Right renal pelvis (tissue), 4 donors: ENCODE measurements around the gene SPRYD3. TPM values are rescaled to one million over a fixed set of nuclear protein-coding genes. Genes with fewer than 3 reads are reported as not detected.
"Not testable (repeated sequence)": the region's sequence is repeated elsewhere in the genome, so short reads cannot be mapped to it uniquely, and the experiment has no call there.

ENCODE experiments used
- DNase-seq, 4 donors: peaks; one replicate each; pipeline ENCODE4 v3.0.0-alpha.2; 2013; ENCODE audit warnings: low read depth in 4 of 4, low spot score in 3 of 4, missing footprints in 1 of 4
- polyA plus RNA-seq, 4 donors: library from polyadenylated mRNA; unstranded; fragments of 120-200 nt; gene quantifications; one replicate each; pipeline ENCODE4 v1.2.1, GENCODE V29; 2013; ENCODE audit not compliant: insufficient read length in 4 of 4

The SPRYD3 gene
- polyA plus RNA-seq, 4 donors: 17.7 to 21.9 (median 20.8) TPM

- no peak for DNase-seq
Observed at GRCh38 chr12:53036802-53037201, 42.4 kb downstream of the SPRYD3 start.

- no peak for DNase-seq
Observed at GRCh38 chr12:53034459-53034858, 44.7 kb downstream of the SPRYD3 start.

DNA sequence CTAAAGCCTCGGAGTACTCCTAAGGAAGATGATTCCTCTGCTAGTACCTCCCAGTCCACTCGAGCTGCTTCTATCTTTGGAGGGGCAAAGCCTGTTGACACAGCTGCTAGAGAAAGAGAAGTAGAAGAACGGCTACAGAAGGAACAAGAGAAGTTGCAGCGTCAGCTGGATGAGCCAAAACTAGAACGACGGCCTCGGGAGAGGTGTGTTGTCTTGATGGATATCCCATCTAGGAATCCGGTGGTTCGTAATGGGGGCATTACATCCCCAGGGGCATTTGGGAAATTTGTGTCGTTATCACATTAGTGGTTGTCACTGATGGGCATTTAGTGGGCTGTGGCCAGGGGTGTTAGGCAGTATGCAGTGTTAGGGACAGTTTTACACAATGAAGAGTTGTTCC, 45.4 kb downstream of the SPRYD3 start:
- DNase-seq: not testable (repeated sequence)

DNA sequence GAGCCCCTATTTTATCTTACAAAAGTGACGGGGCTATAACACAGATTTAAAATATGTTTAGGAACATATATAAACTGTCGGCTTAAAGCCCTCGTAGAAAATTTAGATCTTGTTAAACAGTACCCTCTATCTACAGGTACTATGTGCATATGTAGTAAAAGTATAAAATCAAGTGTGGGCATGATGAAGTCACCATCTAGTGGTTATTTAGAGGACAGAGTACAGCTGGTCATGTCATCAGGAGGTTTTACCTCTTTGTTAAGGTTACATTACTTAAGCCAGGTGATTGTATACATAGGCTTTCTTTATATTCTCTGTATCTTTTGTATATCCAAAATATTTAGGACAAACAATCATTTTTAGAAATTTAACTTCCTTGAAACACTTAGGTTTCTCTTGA, 47.6 kb downstream of the SPRYD3 start:
- no peak for DNase-seq

DNA sequence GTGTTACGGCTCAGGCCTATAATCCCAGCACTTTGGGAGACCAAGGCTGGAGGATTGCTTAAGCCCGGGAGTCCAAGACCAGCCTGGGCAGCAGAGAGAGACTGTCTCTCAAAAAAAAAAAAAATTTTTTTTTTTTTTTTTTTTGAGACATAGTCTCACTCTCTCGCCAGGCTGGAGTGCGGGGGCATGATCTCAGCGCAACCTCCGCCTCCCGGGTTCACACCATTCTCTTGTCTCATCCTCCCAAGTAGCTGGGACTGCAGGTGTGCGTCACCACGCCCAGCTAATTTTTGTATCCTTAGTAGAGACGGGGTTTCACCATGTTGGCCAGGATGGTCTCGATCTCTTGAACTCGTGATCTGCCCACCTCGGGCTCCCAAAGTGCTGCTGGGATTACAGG, 52.2 kb downstream of the SPRYD3 start:
- DNase-seq: not testable (repeated sequence)

- DNase-seq: no peak
Observed at GRCh38 chr12:53025250-53025649, 53.9 kb downstream of the SPRYD3 start.

DNA sequence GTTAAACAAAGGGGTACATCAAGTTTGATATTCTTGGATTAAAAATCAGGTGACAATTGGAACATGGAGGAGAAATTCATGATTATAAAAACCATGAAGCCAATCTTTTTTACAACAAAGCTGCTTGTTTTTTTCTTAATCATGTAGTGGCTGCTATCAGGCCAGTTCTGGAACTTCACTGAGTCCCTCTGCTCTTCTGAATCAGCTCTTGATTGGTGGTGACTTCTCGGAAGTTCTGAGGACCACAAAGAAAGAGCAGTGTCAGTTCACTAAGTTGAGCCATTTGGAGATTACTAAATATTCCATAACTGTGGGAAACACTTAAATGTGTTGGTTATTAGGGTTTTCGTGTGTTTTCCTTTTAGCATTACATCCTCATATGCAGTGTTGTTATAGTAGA, 64.5 kb downstream of the SPRYD3 start:
- no peak for DNase-seq

Other genes starting within 250 kb of the SPRYD3 start
- gene KRT79, start 245.1 kb downstream of the SPRYD3 start, polyA plus RNA-seq: not detected
- gene KRT78, start 230.4 kb downstream of the SPRYD3 start, polyA plus RNA-seq: under 1 TPM in 1 of 4 donors, not detected in 3; 0.05 TPM
- 100 to 1,000 TPM; 195 to 265 (median 248) TPM for gene KRT8, start 174.3 kb downstream of the SPRYD3 start, polyA plus RNA-seq
- 100 to 1,000 TPM; 138 to 208 (median 175) TPM for gene KRT18, start 130.3 kb downstream of the SPRYD3 start, polyA plus RNA-seq
- gene EIF4B, start 72.9 kb downstream of the SPRYD3 start, polyA plus RNA-seq: 100 to 1,000 TPM; 447 to 553 (median 503) TPM
- gene TNS2, start 29.3 kb downstream of the SPRYD3 start, polyA plus RNA-seq: 100 to 1,000 TPM in 3 of 4 donors, 10 to 100 TPM in 1; 89.0 to 129 (median 105) TPM
- gene IGFBP6, start 18.3 kb upstream of the SPRYD3 start, polyA plus RNA-seq: 10 to 100 TPM; 11.0 to 26.8 (median 12.7) TPM
- gene SOAT2, start 24.1 kb upstream of the SPRYD3 start, polyA plus RNA-seq: 1 to 10 TPM; 1.1 to 2.6 (median 1.6) TPM
- 10 to 100 TPM; 65.7 to 81.2 (median 71.4) TPM for gene ZNF740, start 101.3 kb upstream of the SPRYD3 start, polyA plus RNA-seq
- 10 to 100 TPM; 34.5 to 56.4 (median 37.8) TPM for gene CSAD, start 101.5 kb upstream of the SPRYD3 start, polyA plus RNA-seq
- gene ITGB7, start 127.9 kb upstream of the SPRYD3 start, polyA plus RNA-seq: 1 to 10 TPM; 1.4 to 1.8 (median 1.6) TPM
- gene RARG, start 152.8 kb upstream of the SPRYD3 start, polyA plus RNA-seq: 10 to 100 TPM; 30.9 to 41.5 (median 32.7) TPM
- gene ESPL1, start 188.9 kb upstream of the SPRYD3 start, polyA plus RNA-seq: 10 to 100 TPM in 1 of 4 donors, 1 to 10 TPM in 3; 8.9 to 11.3 (median 9.1) TPM
- gene PFDN5, start 216.2 kb upstream of the SPRYD3 start, polyA plus RNA-seq: 100 to 1,000 TPM; 642 to 677 (median 662) TPM
- gene MYG1, start 220.3 kb upstream of the SPRYD3 start, polyA plus RNA-seq: 10 to 100 TPM; 49.8 to 62.4 (median 51.0) TPM
- gene AAAS, start 242.2 kb upstream of the SPRYD3 start, polyA plus RNA-seq: 10 to 100 TPM; 76.1 to 84.9 (median 79.1) TPM